HG03196 (cell line): ENCODE results near the gene EEF2K.
"Not testable (repeated sequence)": the region's sequence is repeated elsewhere in the genome, so short reads cannot be mapped to it uniquely, and the experiment has no call there.

Source experiments
- ATAC-seq: cut with Tn5 transposase; IDR thresholded peaks from one replicate; pipeline ENCODE4 v1.9.1; 2021; ENCODE audit not compliant: unreplicated experiment

The EEF2K gene

GRCh38 chr16:22207715-22208360 lies 1.8 kb downstream of the EEF2K start:
- ATAC-seq, result no peak

- ATAC-seq, result no peak
Observed at GRCh38 chr16:22210285-22210684, 4.2 kb downstream of the EEF2K start.

GRCh38 chr16:22210854-22211253 lies 4.8 kb downstream of the EEF2K start:
- no peak for ATAC-seq

GRCh38 chr16:22213236-22213635 lies 7.2 kb downstream of the EEF2K start:
- no peak for ATAC-seq

- no peak for ATAC-seq
Observed at GRCh38 chr16:22213801-22214200, 7.7 kb downstream of the EEF2K start.

- ATAC-seq, result no peak
Observed at GRCh38 chr16:22214402-22214801, 8.3 kb downstream of the EEF2K start.

- no peak for ATAC-seq
Observed at GRCh38 chr16:22214889-22215288, 8.8 kb downstream of the EEF2K start.

- ATAC-seq, result no peak
Observed at GRCh38 chr16:22216191-22216831, 10.2 kb downstream of the EEF2K start.

- not testable (repeated sequence) for ATAC-seq
Observed at GRCh38 chr16:22216832-22217225, 10.8 kb downstream of the EEF2K start.

GRCh38 chr16:22217890-22218730 lies 12.0 kb downstream of the EEF2K start:
- ATAC-seq, result peak; percentile 72

GRCh38 chr16:22219389-22220068 lies 13.5 kb downstream of the EEF2K start:
- no peak for ATAC-seq

- no peak for ATAC-seq
Observed at GRCh38 chr16:22220069-22220440, 14.0 kb downstream of the EEF2K start.

GRCh38 chr16:22220714-22221113 lies 14.6 kb downstream of the EEF2K start:
- no peak for ATAC-seq

GRCh38 chr16:22222006-22222405 lies 15.9 kb downstream of the EEF2K start:
- ATAC-seq, result no peak

GRCh38 chr16:22222998-22223397 lies 16.9 kb downstream of the EEF2K start:
- no peak for ATAC-seq

- no peak for ATAC-seq
Observed at GRCh38 chr16:22225060-22225459, 19.0 kb downstream of the EEF2K start.

GRCh38 chr16:22229889-22230288 lies 23.8 kb downstream of the EEF2K start:
- no peak for ATAC-seq

GRCh38 chr16:22232277-22233036 lies 26.4 kb downstream of the EEF2K start:
- no peak for ATAC-seq

GRCh38 chr16:22233037-22233372 lies 26.9 kb downstream of the EEF2K start:
- no peak for ATAC-seq

- no peak for ATAC-seq
Observed at GRCh38 chr16:22235839-22236745, 30.0 kb downstream of the EEF2K start.
